NB4 (cell line): ENCODE data around the gene DMGDH.

ENCODE experiments used
- POLR2A ChIP-seq: IDR thresholded peaks from 2 replicates; pipeline ENCODE4 v1.6.1; 2011; ENCODE audit warnings: mild to moderate bottlenecking; ENCODE audit not compliant: insufficient read length; ENCODE audit errors: extremely low read depth
- TF ChIP-seq, protein P1 (sequence below): IDR thresholded peaks from one replicate; pipeline ENCODE4 v1.5.1; 2012; ENCODE audit warnings: low read depth, low read length

DNA sequence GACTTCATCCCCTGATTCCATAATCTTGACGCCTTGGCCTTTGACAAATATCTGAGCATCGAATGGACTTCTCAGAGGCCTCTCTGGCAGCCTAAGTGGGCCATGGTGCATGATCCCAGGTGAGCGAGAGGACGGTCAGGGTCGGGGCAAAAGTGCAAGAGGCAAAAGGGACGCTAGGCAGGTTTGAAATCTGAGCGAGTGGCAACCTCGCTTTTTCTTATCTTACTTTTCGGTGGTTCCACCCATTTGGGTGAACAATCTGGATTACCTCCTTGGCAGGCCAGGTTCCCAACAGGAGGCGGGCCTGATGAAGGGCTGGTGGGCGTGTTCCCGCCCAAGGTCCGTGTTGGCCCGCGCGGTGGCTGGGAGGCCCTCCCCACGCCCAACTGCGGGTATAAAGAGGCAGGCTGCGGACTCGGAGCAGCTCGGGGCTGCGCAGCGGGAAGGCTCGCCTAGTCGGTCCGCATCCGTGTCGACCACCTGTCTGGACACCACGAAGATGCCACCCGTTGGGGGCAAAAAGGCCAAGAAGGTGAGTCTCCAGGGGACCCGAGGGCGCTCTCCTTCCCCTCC, 42.0 kb upstream of the DMGDH start, which contains the start of gene BHMT:
- TF ChIP-seq, protein P1, sequence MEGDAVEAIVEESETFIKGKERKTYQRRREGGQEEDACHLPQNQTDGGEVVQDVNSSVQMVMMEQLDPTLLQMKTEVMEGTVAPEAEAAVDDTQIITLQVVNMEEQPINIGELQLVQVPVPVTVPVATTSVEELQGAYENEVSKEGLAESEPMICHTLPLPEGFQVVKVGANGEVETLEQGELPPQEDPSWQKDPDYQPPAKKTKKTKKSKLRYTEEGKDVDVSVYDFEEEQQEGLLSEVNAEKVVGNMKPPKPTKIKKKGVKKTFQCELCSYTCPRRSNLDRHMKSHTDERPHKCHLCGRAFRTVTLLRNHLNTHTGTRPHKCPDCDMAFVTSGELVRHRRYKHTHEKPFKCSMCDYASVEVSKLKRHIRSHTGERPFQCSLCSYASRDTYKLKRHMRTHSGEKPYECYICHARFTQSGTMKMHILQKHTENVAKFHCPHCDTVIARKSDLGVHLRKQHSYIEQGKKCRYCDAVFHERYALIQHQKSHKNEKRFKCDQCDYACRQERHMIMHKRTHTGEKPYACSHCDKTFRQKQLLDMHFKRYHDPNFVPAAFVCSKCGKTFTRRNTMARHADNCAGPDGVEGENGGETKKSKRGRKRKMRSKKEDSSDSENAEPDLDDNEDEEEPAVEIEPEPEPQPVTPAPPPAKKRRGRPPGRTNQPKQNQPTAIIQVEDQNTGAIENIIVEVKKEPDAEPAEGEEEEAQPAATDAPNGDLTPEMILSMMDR = no peak
- TF ChIP-seq POLR2A = no peak
